A172 (cell line): ENCODE measurements around the gene HLA-DQA2. TPM values are rescaled to one million over a fixed set of nuclear protein-coding genes. Genes with fewer than 3 reads are reported as not detected.
"Not testable (repeated sequence)": the region's sequence is repeated elsewhere in the genome, so short reads cannot be mapped to it uniquely, and the experiment has no call there.

Experiments
- DNase-seq: peaks from one replicate; pipeline ENCODE4 v3.0.0-alpha.2; 2015; ENCODE audit warnings: low spot score
- total RNA-seq: library from RNA; depleted of rRNA; stranded (reverse); fragments of >200 nt; shearing (Covaris generic); gene quantifications from 2 replicates; pipeline ENCODE4 v1.2.3, GENCODE V29; 2014; rRNA removed

HLA-DQA2 gene
- total RNA-seq, 1 experiment from 2014 or later = not detected

GRCh38 chr6:32779036-32779435 lies 37.8 kb downstream of the HLA-DQA2 start:
- no peak for DNase-seq

GRCh38 chr6:32782923-32783322 lies 41.7 kb downstream of the HLA-DQA2 start:
- DNase-seq = not testable (repeated sequence)

- peak; percentile 57 for DNase-seq
Measured at GRCh38 chr6:32785781-32786533, 44.8 kb downstream of the HLA-DQA2 start.

DNA sequence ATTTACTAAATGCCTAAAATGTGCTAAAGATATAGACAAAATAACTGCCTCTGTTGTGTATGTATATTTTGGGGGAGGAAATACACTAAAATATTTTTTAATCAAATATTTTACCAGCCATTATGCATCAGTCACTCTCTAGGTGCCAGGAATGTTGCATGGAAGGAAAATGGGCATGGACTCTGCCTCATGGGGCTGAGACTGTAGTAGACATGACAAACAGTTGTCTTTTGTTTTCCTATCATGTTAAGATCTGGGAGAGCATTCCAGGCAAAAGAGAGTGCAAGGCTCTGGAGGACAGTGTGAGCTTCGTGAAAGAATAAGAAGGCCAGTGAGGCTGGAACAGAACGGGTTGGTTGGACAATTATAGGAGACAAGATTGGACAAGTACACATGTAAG lies 49.1 kb downstream of the HLA-DQA2 start:
- peak; percentile 9 for DNase-seq

DNA sequence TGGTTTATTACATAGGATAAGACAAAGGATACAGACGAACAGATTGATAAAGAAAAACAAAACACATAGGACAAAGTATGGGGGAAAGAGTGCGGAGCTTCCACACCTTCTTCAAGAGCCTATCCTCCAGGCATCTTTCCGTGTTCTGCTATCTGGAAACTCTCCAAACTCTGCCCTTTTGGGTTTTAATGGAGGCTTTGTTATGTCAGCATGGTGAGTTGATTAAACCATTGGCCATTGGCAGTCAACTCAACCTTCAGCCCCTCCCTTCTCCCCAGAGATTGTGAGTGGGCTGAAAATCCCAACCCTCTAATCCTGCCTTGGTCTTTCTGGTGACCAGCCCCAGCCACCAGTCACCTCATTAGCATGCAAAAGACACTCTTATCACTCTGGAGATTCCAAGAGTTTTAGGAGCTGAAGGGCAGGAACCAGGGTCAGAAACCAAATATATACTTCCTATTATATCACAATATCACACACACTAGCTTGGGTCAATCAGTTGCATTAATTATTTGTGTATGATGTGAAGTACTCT lies 51.8 kb downstream of the HLA-DQA2 start:
- DNase-seq = no peak

DNA sequence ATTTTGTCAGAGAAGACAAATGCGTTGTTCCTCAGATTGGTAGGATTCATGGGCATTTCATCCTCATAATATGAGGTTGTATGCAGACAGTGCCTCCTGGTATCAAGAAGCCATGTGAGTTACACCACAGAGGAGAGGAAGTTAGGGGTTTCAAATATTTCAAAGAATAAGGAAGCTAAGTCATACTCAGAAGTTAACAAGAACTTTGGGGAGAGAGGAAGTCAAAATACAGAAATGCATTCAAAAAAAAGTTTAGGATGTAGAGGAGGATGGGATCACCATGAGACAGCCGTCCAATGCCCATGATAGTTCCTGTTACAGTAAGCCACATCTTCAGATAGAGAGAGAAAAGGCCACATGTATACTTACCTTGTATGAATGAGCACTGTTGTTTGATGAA lies 53.3 kb downstream of the HLA-DQA2 start:
- no peak for DNase-seq

Other genes starting within 250 kb of the HLA-DQA2 start
- not detected in 2 replicates for gene HLA-DRB5, start 211.1 kb upstream of the HLA-DQA2 start, total RNA-seq
- gene HLA-DRB1, start 151.5 kb upstream of the HLA-DQA2 start, total RNA-seq = 0.07 TPM in 1 of 2 replicates, not detected in the other
- not detected in 2 replicates for gene HLA-DQA1, start 104.0 kb upstream of the HLA-DQA2 start, total RNA-seq
- not detected in 2 replicates for gene HLA-DQB1, start 74.7 kb upstream of the HLA-DQA2 start, total RNA-seq
- not detected in 2 replicates for gene HLA-DQB2, start 22.1 kb downstream of the HLA-DQA2 start, total RNA-seq
- not detected in 2 replicates for gene HLA-DOB, start 75.6 kb downstream of the HLA-DQA2 start, total RNA-seq
- gene TAP2, start 97.3 kb downstream of the HLA-DQA2 start, total RNA-seq = 20.7 and 25.0 TPM in 2 replicates
- 121 and 131 TPM in 2 replicates for gene PSMB8, start 102.7 kb downstream of the HLA-DQA2 start, total RNA-seq
- gene TAP1, start 112.3 kb downstream of the HLA-DQA2 start, total RNA-seq = 68.3 and 73.9 TPM in 2 replicates
- 51.9 and 64.7 TPM in 2 replicates for gene PSMB9, start 112.8 kb downstream of the HLA-DQA2 start, total RNA-seq
- gene HLA-DMB, start 199.6 kb downstream of the HLA-DQA2 start, total RNA-seq = not detected in 2 replicates
- gene HLA-DMA, start 211.7 kb downstream of the HLA-DQA2 start, total RNA-seq = 0.78 and 1.2 TPM in 2 replicates
- 73.9 and 106 TPM in 2 replicates for gene BRD2, start 227.2 kb downstream of the HLA-DQA2 start, total RNA-seq